Amniotic stem cell (primary cell): ENCODE measurements around the gene ZBTB32.

Source experiments
- DNase-seq: peaks from one replicate; lab custom pipeline; 2025; lab: John Stamatoyannopoulos, UW

ZBTB32 gene

GRCh38 chr19:35736913-35737886 is 32.8 kb downstream of the ZBTB32 start:
- DNase-seq = no peak

- DNase-seq = no peak
These were observed 33.9 kb downstream of the ZBTB32 start for GRCh38 chr19:35738021-35738886.

GRCh38 chr19:35738887-35739229 is 34.5 kb downstream of the ZBTB32 start:
- DNase-seq = no peak

- no peak for DNase-seq
These were observed 35.1 kb downstream of the ZBTB32 start for GRCh38 chr19:35739275-35740107.

GRCh38 chr19:35740108-35740422 is 35.7 kb downstream of the ZBTB32 start:
- no peak for DNase-seq

- DNase-seq = peak; percentile 91
These were observed 36.3 kb downstream of the ZBTB32 start for GRCh38 chr19:35740423-35741202.

- no peak for DNase-seq
These were observed 36.8 kb downstream of the ZBTB32 start for GRCh38 chr19:35741203-35741515.

- DNase-seq = no peak
These were observed 37.9 kb downstream of the ZBTB32 start, which contains the start of gene IGFLR1 for GRCh38 chr19:35742121-35742724. Gene IGFLR1, minus strand, starts transcription at chr19:35742452. Its CDS starts 1,272 bp downstream, at chr19:35741180.

GRCh38 chr19:35743640-35744429 is 39.5 kb downstream of the ZBTB32 start:
- no peak for DNase-seq

GRCh38 chr19:35744430-35745327 is 40.3 kb downstream of the ZBTB32 start:
- DNase-seq = peak; percentile 96

GRCh38 chr19:35745328-35746086 is 41.1 kb downstream of the ZBTB32 start, which contains the start of the genes PSENEN and U2AF1L4:
Gene PSENEN, plus strand, starts transcription at chr19:35745651. Its CDS starts 280 bp downstream, at chr19:35745931.
Gene U2AF1L4, minus strand, starts transcription at chr19:35745418. Its CDS starts 27 bp downstream, at chr19:35745391.
- DNase-seq = peak; percentile 97

GRCh38 chr19:35746087-35746462 is 41.7 kb downstream of the ZBTB32 start:
- no peak for DNase-seq

- no peak for DNase-seq
These were observed 42.2 kb downstream of the ZBTB32 start for GRCh38 chr19:35746531-35746930.

GRCh38 chr19:35748106-35749020 is 44.0 kb downstream of the ZBTB32 start, which contains the start of gene LIN37:
Gene LIN37, plus strand, starts transcription at chr19:35748576. Its CDS starts 149 bp downstream, at chr19:35748725.
- peak; percentile 98 for DNase-seq

GRCh38 chr19:35750167-35750566 is 45.8 kb downstream of the ZBTB32 start:
- no peak for DNase-seq

- DNase-seq = no peak
These were observed 47.7 kb downstream of the ZBTB32 start for GRCh38 chr19:35751839-35752745.
